GM12878 (cell line): Measurements from ENCODE around the gene TMEM79. TPM values are rescaled to one million over a fixed set of nuclear protein-coding genes. Genes with fewer than 3 reads are reported as not detected.

Source experiments
- CEBPB ChIP-seq, 2 experiments: fragments of 150-350 bp in 1 of 2; IDR thresholded peaks; 2 replicates each; pipeline ENCODE4 v1.6.1; 2012 to 2014; ENCODE audit warnings: low read depth in 2 of 2, low read length in 2 of 2, borderline replicate concordance in 1 of 2, inconsistent platforms in 1 of 2
- CTCF ChIP-seq, 3 experiments: IDR thresholded peaks in 2 of 3; conservative IDR thresholded peaks in 1 of 3; 2 replicates each; pipeline ENCODE4 v1.5.1; 2011; ENCODE audit warnings: low read depth in 3 of 3, low read length in 3 of 3, mild to moderate bottlenecking in 3 of 3, control low read depth in 2 of 3, moderate library complexity in 2 of 3, inconsistent platforms in 1 of 3, mixed read lengths in 1 of 3; ENCODE audit not compliant: control insufficient read depth in 2 of 3, insufficient read depth in 1 of 3; ENCODE audit errors: extremely low read depth in 1 of 3
- IKZF2 ChIP-seq, 2 experiments: fragments of 450-650 bp; IDR thresholded peaks; 2 replicates each; pipeline ENCODE4 v1.6.1; 2017; ENCODE audit warnings: mild to moderate bottlenecking in 2 of 2, moderate library complexity in 2 of 2
- LARP7 ChIP-seq: fragments of 450-650 bp; IDR thresholded peaks from 2 replicates; pipeline ENCODE4 v1.6.1; 2017; ENCODE audit warnings: mild to moderate bottlenecking
- MEF2A ChIP-seq: IDR thresholded peaks from 2 replicates; pipeline ENCODE4 v1.6.1; 2011; ENCODE audit warnings: low read depth, mild to moderate bottlenecking, low read length, moderate library complexity; ENCODE audit not compliant: insufficient read depth
- MLLT1 ChIP-seq: fragments of 450-650 bp; IDR thresholded peaks from 2 replicates; pipeline ENCODE4 v1.6.1; 2016; ENCODE audit warnings: mild to moderate bottlenecking
- MYC ChIP-seq: IDR thresholded peaks from 2 replicates; pipeline ENCODE4 v1.6.1; 2011; ENCODE audit warnings: mild to moderate bottlenecking, low read length, moderate library complexity, inconsistent platforms; ENCODE audit not compliant: insufficient read depth, insufficient replicate concordance, insufficient read length, severe bottlenecking
- POLR2A ChIP-seq: IDR thresholded peaks from 2 replicates; pipeline ENCODE4 v1.6.1; 2011; ENCODE audit warnings: low read depth, mild to moderate bottlenecking, low read length
- SIN3A ChIP-seq: IDR thresholded peaks from 2 replicates; pipeline ENCODE4 v1.6.1; 2012; ENCODE audit warnings: low read depth, low read length, improper control_type of control experiment
- SUPT20H ChIP-seq: IDR thresholded peaks from 2 replicates; pipeline ENCODE4 v1.6.1; 2011; ENCODE audit warnings: low read depth, mild to moderate bottlenecking, low read length, moderate library complexity, borderline replicate concordance; ENCODE audit not compliant: control insufficient read depth
- ZBTB11 ChIP-seq: fragments of 450-650 bp; formaldehyde crosslinking; IDR thresholded peaks from 2 replicates; pipeline ENCODE4 v1.5.0; 2022; ENCODE audit warnings: mild to moderate bottlenecking, missing genetic modification characterization
- ZNF592 ChIP-seq: fragments of 450-650 bp; IDR thresholded peaks from 2 replicates; pipeline ENCODE4 v1.6.1; 2017; ENCODE audit warnings: mild to moderate bottlenecking, moderate library complexity
- ZNF622 ChIP-seq: fragments of 450-650 bp; IDR thresholded peaks from 2 replicates; pipeline ENCODE4 v1.6.1; 2017; ENCODE audit warnings: mild to moderate bottlenecking, inconsistent platforms
- polyA plus RNA-seq, 11 experiments: library from polyadenylated mRNA; depleted of rRNA in 4 of 11; unstranded in 6 of 11; stranded (reverse) in 5 of 11; fragments of >200 nt; fragmentation: Nextera tagmentation in 4 of 11; fragmentation: Illumina TruSeq in 1 of 11; extraction: Ambion mirVana in 4 of 11; extraction: Trizol in 1 of 11; gene quantifications; 1 replicate in 1 of 11; 2 replicates in 10 of 11; pipeline versions ENCODE4 v1.2.1 to v1.2.3, GENCODE V29; 2011 to 2016; ENCODE audit warnings: inconsistent platforms in 2 of 11, missing spikeins in 2 of 11, low read depth in 1 of 11
- total RNA-seq, 4 experiments: library from RNA; depleted of rRNA in 3 of 4; stranded (reverse); fragments of >200 nt in 3 of 4; fragmentation: Illumina TruSeq in 1 of 4; extraction: Trizol in 1 of 4; gene quantifications; 2 replicates each; pipeline versions ENCODE4 v1.2.1 to v1.2.3, GENCODE V29; 2013 to 2021
- TF ChIP-seq, protein P1 (sequence below): IDR thresholded peaks from 2 replicates; pipeline ENCODE4 v1.6.1; 2011; ENCODE audit warnings: low read depth, mild to moderate bottlenecking, low read length, moderate library complexity, borderline replicate concordance; ENCODE audit errors: extremely low read depth

The TMEM79 gene
- total and polyA plus RNA-seq, 10 of the 15 experiments (the other 5 are each of a cell fraction or from before 2014, with no cell fraction given): 0.47 to 5.2 (median 3.8) TPM

GRCh38 chr1:156281281-156281680, 2.8 kb upstream of the TMEM79 start (continued):
- peak; percentile 97 for TF ChIP-seq SIN3A
- TF ChIP-seq MLLT1: no peak
- TF ChIP-seq, protein P1, sequence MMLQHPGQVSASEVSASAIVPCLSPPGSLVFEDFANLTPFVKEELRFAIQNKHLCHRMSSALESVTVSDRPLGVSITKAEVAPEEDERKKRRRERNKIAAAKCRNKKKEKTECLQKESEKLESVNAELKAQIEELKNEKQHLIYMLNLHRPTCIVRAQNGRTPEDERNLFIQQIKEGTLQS: no peak
- TF ChIP-seq MEF2A: peak; percentile 97
- no peak for TF ChIP-seq ZNF592
- TF ChIP-seq ZBTB11 (CRISPR knock-in tag): no peak
- no peak for TF ChIP-seq MYC
- no peak for TF ChIP-seq IKZF2 (IDR thresholded peaks at IDR 0.05)
- TF ChIP-seq LARP7: 0 out of 2 replicates have a peak, but pooled peaks have one; percentile 17
- peak; percentile 51 for TF ChIP-seq POLR2A
- no peak for TF ChIP-seq SUPT20H
- no peak for TF ChIP-seq CEBPB (IDR thresholded peaks at IDR 0.05; ENCODE audit: borderline replicate concordance in 1 of 2, low read depth in 2 of 2, low read length in 2 of 2)
- TF ChIP-seq ZNF622: no peak
- TF ChIP-seq CTCF (IDR thresholded peaks at IDR 0.05 in 2 of 3, conservative IDR thresholded peaks at IDR 0.05 in 1 of 3; ENCODE audit: control insufficient read depth in 2 of 3, extremely low read depth in 1 of 3, insufficient read depth in 1 of 3, low read depth in 3 of 3, low read length in 3 of 3): peak; percentile 4 to 29 (median 21); a peak in 2 of 6 replicates
